ENCODE data around the gene RAB11FIP3. TPM values are rescaled to one million over a fixed set of nuclear protein-coding genes. Genes with fewer than 3 reads are reported as not detected.
A peak's percentile ranks its signal among the peaks of the same experiment; 100 is the strongest.
"Not testable (repeated sequence)": the region's sequence is repeated elsewhere in the genome, so short reads cannot be mapped to it uniquely, and the experiment has no call there.

The RAB11FIP3 gene, protein sequence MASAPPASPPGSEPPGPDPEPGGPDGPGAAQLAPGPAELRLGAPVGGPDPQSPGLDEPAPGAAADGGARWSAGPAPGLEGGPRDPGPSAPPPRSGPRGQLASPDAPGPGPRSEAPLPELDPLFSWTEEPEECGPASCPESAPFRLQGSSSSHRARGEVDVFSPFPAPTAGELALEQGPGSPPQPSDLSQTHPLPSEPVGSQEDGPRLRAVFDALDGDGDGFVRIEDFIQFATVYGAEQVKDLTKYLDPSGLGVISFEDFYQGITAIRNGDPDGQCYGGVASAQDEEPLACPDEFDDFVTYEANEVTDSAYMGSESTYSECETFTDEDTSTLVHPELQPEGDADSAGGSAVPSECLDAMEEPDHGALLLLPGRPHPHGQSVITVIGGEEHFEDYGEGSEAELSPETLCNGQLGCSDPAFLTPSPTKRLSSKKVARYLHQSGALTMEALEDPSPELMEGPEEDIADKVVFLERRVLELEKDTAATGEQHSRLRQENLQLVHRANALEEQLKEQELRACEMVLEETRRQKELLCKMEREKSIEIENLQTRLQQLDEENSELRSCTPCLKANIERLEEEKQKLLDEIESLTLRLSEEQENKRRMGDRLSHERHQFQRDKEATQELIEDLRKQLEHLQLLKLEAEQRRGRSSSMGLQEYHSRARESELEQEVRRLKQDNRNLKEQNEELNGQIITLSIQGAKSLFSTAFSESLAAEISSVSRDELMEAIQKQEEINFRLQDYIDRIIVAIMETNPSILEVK
- 47.0 TPM for total RNA-seq

GRCh38 chr16:425082-425718 is at the start of gene RAB11FIP3:
RAB11FIP3 (plus strand) TSS chr16:425649; CDS start chr16:426007, 358 bp downstream.
- H3K4me3 ChIP-seq = peak within 1 kb of the TSS; percentile 76 to 81
- H3K27ac ChIP-seq = peak within 1 kb of the TSS; percentile 95 to 97
- peak; percentile 43 to 88 for DNase-seq (ENCODE audit: low spot score in 2 of 2)
- no peaks in the 10 kb centered on the region for H3K27me3 ChIP-seq
- intact Hi-C loops (cut with DNase I) = loop anchor here (1.0 kb wide), 2 partner anchors 24 to 73 kb away; partner anchors contain the start of genes AXIN1 and DECR2
- TF ChIP-seq CTCF (IDR thresholded peaks at IDR 0.05) = peak in 2 of 3 experiments; percentile 5 to 32
- no peaks in the 10 kb centered on the region for H3K36me3 ChIP-seq
- H3K9me3 ChIP-seq = no peaks in the 10 kb centered on the region
- H3K4me1 ChIP-seq = peaks cover 0 to 20% of the 10 kb centered on the region in 2 donors

DNA sequence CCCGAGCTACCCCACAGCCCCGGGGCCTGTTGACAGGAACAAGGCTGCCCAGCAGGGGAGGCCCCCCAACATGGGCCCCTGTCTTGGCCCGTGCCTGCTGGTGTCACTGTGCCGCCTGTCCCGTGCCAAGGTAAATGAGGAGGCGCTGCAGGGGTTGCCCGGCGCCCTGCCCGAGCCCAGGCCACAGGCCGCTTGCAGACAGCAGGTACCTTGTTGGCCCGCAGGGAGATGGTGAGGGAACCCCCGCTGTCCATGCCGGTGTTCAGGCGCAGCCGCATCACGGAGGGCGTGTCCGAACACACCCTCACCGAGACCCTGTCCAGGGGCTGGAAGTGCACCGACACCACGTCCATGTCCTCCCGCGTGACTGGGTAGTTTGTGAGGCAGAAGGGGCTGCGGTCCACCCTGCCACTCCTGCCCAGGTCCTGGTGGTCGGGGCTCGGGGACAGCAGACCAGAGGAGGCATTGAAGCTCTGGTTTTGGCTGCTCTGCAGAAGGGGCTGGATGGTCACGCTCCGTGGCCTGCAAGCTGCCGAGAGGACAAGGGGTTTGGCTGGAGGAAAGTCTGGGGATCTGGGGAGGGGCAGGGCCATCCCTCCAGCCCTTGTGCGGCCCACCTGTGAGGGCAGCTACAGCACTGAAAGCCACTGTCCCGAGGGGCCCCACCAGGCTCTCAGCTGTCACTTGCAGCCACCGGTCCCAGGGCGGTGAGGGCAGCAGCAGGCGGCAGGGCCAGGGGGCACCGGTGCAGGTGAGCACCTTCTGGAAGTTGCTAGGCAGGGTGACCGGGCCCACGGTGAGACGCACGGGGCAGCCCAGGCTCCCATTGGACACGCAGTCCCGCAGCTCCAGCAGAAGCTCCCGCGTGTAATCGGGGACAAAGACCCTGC is 49.3 kb upstream of the RAB11FIP3 start:
- Histone ChIP-seq H3K27ac (no peak overlapping the region), H3K36me3 (peaks cover 49 to 53% of the 10 kb centered on the region in 2 donors), H3K4me3 (no peak overlapping the region), H3K4me1 (peaks cover 5 to 12% of the 10 kb centered on the region in 2 donors), H3K9me3 (no peaks in the 10 kb centered on the region), H3K27me3 (no peaks in the 10 kb centered on the region)
- DNase-seq (ENCODE audit: low spot score in 2 of 2) = no peak
- no peak for TF ChIP-seq CTCF (IDR thresholded peaks at IDR 0.05)
- intact Hi-C loops (cut with DNase I) = no loop called here

DNA sequence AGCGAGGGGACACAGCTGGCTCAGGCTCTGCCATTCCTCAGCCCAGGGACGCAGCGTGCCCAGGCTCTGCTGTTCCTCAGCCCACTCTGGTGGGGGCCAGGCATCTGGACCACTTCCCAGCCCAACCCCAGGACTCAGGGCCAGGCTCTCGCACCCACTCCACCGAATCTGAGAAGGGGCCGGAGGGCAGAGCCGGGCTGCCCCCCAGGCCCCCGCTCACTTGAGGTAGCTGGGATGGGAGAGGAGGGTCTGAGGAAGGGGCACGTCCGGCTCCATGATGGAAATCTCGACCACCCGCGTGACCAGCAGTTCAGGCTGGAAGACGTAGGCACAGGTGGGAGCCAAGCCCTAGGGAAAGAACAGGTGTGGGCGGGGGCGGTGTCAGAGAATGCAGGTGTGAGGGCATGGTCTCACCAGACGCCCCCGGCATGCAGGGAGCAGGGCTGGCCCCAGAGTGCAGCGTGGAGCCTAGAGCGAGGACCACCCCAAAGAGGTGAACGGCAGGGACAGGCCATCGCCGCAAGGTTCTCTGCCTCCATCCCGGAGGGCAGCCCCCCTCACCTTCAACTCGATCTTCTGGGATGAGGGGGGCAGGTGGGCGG is 48.5 kb upstream of the RAB11FIP3 start:
- TF ChIP-seq CTCF (IDR thresholded peaks at IDR 0.05) = no peak
- Histone ChIP-seq H3K27me3 (no peaks in the 10 kb centered on the region), H3K4me1 (peaks cover 5 to 12% of the 10 kb centered on the region in 2 donors), H3K4me3 (no peak overlapping the region), H3K27ac (no peak overlapping the region), H3K9me3 (no peaks in the 10 kb centered on the region), H3K36me3 (peaks cover 44 to 49% of the 10 kb centered on the region in 2 donors)
- intact Hi-C loops (cut with DNase I) = no loop called here
- no peak for DNase-seq (ENCODE audit: low spot score in 2 of 2)

- no peak for DNase-seq (ENCODE audit: low spot score in 2 of 2)
- intact Hi-C loops (cut with DNase I) = no loop called here
- H3K9me3 ChIP-seq = no peaks in the 10 kb centered on the region
- no peak for TF ChIP-seq CTCF (IDR thresholded peaks at IDR 0.05)
- no peak overlapping the region for H3K27ac ChIP-seq
- H3K4me3 ChIP-seq = no peak overlapping the region
- peaks cover 39 to 44% of the 10 kb centered on the region in 2 donors for H3K36me3 ChIP-seq
- H3K4me1 ChIP-seq = peaks cover 5 to 12% of the 10 kb centered on the region in 2 donors
- H3K27me3 ChIP-seq = no peaks in the 10 kb centered on the region
These were observed 48.0 kb upstream of the RAB11FIP3 start for GRCh38 chr16:377419-377951.

- H3K4me3 ChIP-seq; DNase-seq (ENCODE audit: low spot score in 2 of 2); H3K27ac ChIP-seq; H3K9me3 ChIP-seq; H3K27me3 ChIP-seq; intact Hi-C loops (cut with DNase I): not testable (repeated sequence)
- Histone ChIP-seq H3K4me1 (peaks cover 5 to 12% of the 10 kb centered on the region in 2 donors), H3K36me3 (peaks cover 33 to 38% of the 10 kb centered on the region in 2 donors)
These were observed 47.2 kb upstream of the RAB11FIP3 start for GRCh38 chr16:378113-378820.
